Activated CD8-positive, alpha-beta memory T cell treated with anti-CD3 and anti-CD28 coated beads, Interleukin-2, amount 50 U/mL, for 48 hours (primary cell): ENCODE data around the gene CASZ1.

Experiments used
- DNase-seq: peaks from one replicate; pipeline ENCODE4 v3.0.0-alpha.2; 2020

CASZ1 gene

DNA sequence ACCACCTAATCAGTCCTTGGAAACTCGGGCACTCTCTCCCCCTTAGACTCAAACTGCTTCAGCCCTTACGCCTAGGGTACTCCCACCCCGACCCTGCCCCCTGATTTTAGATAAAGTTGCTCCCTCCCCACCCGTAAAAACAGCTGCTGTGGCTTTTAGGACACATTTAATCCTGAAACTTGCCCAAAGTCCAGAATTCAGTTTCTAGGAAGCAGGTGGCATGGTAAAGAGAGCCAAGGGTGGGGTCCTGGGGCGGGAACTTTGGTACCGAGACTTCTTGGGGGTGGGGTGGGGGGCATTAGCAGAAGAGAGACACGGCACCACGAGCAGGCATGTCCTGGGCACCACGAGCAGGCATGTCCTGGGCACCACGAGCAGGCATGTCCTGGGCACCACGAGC is 52.4 kb downstream of the CASZ1 start:
- DNase-seq, result no peak

DNA sequence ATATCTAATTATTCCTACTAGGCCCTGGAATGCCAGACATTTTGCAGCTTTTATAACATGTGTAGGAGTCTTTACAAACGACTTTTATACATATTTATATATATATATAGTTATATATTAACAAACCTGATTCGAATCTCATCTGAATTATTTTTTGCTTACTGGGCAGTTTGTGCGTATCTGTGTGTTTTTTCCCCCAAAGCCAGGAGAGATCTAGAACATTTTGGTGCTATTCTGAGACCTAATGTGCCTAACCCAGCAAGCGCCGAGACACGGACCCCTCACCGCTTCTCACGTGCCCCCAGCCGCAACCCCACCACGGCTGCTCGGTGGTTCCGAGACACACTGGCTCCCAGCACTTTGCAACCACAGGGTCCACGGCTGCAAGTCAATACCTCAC is 54.8 kb downstream of the CASZ1 start:
- DNase-seq, result no peak

DNA sequence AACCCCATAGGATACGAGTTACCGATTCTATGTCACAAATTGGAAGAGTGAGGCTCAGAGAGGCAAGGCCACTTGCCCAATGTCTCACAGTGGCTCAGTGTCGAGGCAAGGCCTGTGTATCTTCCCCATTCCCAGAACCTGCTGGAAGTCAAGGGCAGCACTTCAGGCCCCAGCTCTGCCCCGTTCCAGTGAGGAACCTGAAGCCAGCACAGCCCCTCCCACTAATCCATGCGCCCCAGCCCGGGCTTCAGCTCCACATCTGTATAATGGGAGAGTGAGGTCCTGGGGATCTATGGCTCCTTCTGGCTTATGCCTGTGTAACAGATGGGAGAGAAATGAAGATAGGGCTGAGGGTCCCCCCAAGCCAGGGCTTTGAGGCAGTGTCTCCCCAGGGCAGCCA is 56.3 kb downstream of the CASZ1 start:
- DNase-seq, result no peak

DNA sequence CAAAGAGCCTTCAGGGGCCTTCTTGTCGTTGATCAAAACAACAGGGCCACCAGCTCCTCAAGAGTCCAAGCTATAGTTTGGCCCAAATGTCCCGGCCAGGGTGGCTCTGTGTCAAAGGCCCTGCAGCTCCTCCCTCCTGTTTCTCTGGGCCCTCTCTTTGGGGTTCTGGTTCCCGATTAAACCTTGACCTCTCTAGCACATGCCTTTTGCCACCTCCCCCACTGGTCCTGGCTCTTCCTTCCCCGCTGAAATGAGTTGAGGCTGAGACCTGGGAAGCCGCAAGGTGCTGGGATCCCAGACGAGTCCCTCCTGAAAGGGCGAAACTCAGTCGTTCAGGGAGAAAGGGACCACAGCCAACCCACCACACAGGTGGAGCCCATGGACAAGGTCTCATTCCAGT is 56.9 kb downstream of the CASZ1 start:
- DNase-seq, result no peak

DNA sequence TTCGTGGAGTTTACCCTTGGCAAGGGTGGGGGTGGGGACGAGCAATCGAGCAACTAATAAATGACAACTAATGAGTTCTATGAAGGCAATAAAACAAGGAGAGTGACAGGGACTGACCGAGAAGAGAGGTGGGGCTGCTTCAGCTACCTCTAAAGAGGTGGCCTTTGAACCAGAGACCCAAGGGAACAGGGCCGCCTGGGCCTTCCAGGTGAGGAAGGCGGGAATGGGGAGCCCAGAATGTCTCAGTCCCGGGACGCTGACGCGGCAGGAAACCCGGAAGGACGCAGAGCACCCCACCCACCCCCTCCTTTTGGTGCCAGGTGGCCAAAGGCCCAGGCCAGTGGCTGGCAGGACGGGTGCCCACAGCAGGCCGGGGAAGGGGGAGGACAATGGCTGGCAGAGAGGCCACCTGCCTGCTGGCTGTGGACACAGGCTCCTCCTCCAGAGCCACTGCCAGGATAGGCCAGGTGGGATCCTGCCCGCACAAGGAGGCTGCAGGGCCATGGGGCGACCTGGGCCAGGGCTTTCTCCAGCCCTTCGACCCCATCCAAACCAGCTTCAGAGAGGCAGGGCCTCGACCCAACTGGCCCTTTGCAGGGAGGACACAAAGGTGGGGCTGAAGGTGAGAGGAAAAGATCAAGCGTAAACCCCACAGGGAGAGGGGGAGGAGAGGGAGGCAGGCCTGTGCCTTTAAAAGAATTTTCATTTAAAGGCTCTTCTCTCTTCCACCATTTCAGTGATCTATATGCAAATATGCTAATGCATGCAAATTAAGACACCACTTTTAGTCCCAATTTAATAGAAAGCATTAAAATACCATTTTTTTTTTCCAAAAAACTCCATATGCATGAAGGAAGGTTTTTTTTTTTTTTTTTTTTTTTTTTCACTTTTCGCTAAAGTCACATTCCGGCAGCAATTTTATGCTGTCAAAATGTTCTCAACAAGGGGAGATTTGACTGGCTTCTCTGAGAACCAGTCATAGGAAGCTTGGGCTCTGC is 58.1 kb downstream of the CASZ1 start:
- no peak for DNase-seq

DNA sequence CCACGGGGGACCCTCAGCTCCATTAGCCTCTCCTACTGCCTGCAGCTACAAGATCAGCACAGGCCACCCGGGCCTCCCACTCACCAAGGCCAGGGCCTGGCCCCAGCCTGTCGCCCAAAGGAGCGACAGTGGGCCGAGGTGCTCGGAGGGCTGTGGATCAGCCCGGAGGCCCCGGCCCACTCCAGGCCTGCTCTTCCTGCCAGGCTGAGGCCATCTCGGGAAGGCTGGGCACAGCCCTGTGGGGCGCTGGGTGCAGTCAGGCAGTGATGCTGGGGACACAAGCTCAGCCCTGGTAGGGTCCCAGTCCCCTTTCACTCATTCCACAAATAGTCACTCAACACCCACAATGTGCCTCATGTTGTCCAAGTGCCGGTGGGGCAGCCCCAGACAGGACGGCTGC is 58.8 kb downstream of the CASZ1 start:
- DNase-seq, result no peak

DNA sequence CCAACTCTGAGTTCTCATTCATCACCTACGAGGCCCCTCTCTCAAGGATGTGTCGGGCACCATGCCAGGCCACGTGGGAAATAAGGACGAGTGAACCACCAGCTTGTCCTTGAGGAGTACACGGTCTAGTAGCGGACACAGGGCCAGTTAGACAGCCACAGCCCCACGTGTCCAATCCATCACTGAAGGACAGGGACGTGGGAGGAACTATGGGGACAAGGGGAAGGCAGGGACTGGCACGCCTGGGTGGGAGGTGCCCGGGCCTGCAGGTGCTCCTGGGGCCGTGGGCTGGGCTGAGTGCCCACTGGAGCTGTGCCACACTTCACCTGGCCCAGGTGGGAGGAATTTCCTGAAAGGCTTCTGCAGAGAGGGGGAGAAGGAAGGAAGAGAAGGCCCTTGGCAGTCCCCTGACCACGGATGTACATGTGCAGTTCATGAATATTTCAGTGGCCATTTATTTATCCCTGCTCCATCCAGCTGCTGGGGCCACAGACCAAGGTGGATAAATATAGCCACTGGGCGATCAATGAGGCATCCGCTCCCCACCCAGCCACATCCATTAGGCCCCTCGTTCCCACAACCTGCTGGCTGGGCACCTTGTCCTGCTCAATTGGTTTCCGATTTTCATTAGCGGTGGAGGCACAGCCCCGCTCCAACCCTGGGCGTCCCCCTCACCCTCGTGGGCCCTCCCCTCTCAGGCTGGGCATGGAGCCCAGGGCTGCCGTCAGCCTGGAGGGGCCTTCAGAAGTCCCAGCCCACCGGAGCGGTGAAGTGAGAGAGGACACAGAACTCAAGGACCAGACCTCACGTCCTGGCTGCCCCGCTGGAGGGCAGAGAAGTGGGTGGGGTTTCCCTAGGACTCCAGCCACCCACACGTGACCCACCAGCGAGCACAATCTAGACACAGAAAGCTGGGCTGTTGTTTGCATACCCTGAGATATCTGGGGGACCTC is 59.5 kb downstream of the CASZ1 start:
- DNase-seq, result no peak

DNA sequence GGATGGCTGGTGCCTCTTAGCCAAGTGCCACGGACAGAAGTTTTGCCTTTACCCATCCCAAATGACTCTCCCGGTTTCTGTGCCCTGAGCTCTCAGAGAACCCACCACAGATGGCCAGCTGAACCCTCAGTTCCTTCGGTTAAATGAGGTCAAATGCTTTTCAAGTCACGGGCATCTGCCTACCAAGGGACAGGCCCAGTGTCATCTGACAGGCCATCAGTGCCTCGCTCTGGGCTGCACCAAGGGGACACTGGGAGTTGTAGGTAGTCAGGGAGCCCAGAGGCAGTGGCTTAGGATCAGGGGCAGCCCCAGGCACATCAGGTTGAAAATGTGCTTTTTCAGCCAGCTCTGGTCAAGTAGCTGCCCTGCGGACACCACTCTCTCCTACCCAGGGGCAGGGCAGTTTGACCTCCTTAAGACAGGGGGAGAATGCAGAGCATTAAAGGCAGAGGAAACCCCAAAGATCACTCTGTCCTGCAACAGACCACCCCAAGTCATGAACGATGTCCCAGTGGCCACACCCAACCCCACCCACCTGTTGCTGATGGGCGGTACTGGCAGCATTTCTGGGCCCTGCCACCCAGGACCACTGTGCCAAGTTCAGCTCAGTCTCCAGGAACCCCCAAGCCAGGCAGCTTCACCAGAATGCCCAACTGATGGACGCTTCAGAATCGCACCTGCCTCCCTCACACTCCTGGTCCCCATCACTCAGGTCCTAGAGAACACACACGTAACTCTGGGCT is 60.7 kb downstream of the CASZ1 start:
- no peak for DNase-seq

DNA sequence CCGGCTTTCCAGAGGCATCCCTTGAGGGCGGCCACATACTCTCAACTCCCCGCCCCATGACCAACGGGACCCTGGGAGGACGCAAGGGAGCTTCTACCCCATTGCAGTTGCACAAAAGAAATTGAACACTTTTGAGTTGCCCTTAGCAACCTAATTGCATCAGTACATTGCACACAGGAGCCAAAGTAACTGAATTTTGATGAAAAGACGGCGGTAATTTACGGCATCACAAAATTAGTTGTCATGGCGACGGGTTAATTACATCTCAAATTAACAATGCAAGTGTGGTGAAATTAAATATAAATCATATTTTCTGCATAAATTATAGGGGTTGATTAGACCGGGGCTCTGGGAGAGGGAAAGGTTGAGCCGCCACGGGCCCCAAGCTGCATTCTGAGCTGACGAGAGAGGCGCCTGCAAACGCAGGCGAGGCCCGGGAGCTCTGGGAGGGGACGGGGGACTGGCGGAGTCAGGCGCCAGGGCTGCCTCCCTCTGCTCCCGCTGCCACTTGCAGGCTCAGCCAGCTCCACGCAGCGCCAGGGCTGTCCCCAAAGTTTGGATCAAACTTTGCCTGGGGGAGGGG is 61.4 kb downstream of the CASZ1 start:
- DNase-seq, result no peak

DNA sequence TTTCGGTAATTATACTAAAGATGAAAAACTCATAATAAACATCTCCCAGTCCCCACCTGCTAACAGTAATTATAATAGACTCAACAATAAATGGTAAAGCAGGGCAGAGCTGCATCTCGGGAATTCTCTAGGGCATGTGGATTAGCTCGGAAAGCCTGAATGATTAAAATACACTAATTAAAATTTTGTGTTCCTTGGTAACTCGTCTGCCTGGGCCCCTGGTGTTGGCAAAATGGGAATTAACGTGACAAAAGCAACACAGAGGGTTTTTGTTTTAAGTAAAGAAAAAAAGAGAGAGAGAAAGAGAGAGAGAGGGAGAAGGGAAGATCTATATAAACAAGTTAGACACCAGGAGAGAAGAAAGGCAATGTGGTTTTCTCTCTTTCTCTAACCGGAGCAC is 62.1 kb downstream of the CASZ1 start:
- no peak for DNase-seq

DNA sequence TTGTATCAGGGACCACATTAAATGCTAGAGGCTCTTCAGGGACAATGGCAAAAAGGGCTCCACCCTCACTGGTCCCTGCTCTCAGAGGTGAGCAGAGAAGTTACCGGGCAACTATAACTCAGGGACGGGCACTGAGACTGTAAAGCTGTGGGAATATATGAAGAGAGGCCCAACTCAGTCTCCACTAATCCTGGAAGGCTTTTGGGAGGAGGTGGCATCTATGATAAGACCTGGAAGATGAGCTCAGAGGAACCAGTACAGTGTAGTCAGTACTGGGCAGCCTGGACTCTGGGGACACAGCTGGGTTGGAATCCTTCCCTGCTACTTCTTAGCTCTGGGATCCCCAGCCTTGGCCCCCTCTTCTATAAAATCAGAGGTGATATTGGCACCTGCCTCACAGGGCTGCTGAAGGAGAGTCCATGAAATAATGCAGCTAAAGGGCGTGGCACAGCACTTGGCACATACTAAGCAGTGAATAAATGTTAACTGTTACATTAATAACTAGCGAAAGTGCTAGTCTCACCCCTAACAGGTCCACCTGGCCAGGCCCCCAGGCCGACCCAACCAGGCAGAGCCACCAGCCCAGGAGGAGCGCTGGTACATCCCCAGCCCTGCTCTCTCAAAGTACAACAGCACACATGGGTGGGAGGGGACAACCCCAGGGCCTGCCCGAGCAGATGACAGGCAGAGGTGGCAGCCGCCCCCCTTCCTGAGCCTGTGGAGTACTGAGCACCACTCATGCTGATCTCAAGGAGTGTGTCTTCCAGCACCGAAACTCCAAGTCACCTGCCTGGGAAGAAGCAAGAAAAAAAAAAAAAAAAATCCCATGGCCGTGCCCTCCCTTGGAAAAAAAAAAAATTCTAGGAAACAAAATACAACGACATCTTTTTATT is 62.7 kb downstream of the CASZ1 start:
- DNase-seq, result peak; percentile 73

DNA sequence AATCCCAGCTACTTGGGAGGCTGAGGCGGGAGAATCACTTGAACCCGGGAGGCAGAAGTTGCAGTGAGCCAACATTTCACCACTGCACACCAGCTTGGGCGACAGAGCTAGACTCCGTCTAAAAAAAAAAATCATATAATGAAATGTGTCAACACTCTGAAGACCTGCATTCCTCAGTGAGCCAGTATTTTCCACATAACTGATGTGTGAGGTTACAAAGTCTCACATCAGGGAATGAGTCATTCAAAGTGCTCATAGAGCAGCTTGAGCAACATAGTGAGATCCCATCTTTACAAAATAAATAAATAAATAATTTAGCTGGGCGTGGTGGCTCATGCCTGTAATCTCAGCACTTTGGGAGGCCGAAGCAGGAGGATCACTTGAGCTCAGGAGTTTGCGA is 65.5 kb downstream of the CASZ1 start:
- no peak for DNase-seq

DNA sequence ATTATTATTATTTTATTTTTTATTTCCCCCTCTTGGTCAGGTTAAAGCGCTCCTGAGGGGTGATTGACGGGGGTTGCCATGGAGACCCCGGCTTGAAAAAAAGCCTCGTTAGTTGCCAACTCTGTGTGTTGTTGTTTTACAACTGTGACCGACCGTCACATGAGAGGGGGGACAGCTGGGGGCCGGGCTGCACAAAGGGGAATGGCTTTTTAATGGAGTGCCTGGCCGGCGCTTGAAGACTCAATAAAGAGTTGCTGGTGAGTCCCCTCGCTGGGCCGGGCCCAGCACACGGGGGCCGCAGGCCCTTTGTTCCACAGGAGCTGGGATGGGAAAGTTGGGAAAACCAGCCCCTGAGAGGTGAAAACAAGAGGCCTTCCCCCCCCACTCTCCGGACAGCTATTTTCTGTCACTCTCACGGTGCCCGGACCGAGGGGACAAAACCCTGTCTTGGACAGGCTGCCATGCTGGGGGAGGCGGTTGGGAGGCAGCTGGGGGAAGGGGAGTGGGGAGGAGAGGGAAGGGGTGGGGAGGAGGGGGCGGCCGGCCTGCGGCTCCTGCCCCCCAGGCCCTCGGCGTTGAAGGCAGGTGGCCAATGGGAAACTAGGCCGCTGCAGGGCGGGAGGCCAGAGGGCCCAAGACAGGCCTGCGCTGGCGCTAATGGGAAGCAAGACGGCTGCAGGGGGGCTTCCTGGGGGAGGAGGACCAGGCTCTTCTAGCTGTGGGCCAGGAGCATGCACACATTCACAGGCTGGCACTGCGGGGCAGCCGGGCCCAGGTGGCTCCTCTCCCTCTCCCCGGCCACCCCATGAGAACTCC is 67.6 kb downstream of the CASZ1 start:
- no peak for DNase-seq

DNA sequence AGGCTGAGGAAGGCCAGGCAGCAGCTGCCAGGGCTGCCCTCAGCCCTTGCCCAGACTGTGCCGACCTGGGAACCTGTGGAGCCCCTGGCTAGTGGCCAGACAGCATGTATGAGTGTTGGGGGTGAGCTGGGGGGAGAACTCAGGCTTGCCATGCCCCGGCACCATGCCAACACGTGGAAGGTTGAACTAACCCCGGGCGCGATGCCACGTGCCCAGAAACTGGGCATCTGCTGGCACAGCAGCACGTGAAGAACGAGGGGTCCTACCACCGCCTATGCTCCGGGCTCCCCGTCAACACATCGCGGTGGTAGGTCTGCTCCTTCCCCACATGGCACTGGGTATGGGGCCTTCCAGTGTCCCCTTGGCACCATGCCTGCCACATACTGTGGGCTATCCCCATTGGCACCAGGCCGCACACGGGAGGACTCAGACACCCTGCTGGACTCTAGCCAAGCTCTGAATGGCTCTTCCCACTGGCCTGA is 68.7 kb downstream of the CASZ1 start:
- no peak for DNase-seq

DNA sequence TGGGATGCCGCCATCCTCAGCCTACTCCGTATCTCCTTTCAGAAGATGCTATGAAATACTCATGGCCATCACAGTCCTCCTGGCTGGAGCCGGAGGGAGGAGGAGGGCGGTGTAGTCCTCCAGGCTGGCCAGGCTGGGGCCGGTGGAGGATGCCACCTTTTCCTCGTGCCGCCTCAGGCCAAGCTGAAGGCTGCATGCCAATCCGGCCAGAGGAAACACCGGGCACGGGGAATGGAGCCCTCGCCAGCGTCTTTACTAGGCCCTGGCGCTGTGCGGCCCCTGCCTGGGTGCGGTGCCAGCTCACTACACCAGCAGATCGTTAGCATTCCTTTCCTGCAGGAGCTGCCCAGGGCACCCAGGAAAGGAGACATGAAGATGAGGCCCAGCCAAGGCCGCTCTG is 70.1 kb downstream of the CASZ1 start:
- no peak for DNase-seq

DNA sequence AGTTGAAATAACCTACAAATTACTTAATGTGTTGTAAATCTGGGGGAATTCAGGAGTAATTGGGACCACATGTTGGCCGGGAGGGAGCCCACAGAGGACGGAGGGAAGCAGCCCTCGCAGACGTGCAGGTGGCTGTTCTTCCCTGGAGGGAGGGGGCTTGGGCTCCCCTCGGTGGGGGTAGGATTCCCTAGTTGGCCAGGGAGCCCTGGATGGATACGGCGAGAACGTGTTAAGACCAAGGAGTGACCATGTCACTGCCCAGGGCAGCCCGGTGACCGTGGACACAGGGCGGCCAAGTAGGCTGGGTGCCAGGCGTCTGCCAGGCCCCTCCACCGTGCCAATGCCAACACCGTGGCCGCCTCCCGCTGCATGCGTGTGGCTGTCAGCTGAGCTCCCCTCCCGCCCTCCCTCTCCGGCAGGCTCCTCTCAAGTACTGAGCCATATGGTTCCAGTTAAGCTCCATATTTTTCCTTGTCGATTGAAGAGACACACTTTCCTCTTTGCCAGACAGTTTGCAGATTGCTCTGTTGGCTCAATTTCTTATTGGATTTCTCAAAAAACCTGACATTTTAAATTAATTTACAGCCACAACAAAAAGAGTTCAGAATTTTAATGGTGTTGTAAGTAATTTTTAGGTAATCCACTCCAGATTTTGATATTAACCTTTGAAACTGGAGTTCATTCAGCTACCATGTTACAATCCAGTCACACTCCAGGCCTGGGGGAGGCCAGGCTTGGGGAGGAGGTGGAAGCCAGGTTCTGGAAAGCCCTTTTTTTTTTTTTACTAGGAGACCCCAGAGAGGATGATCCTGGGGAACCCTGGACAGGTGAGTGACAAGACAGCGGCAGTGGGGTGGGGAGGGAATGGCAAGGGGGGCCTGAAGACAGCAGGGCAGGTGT is 71.2 kb downstream of the CASZ1 start:
- no peak for DNase-seq

DNA sequence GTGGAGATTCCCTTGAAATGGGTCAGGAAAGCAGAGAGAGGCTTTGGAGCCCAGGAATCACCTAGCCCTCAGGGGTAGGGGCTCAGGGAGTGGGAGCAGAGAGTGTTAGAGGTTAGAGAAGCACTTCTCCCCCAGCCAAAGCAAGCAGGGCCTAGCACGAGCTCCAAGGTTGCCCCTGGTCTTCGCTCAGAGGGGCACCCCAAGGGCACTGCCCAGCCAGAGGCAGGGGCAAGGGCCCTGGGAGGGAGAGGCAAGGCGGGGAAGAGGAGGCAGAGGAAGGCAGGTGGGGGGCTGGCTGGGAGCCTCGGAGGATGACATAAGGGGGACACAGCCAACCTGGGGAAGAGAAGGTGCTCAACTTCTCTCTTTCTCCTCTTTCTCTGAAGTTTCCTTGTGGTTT is 71.9 kb downstream of the CASZ1 start:
- no peak for DNase-seq

DNA sequence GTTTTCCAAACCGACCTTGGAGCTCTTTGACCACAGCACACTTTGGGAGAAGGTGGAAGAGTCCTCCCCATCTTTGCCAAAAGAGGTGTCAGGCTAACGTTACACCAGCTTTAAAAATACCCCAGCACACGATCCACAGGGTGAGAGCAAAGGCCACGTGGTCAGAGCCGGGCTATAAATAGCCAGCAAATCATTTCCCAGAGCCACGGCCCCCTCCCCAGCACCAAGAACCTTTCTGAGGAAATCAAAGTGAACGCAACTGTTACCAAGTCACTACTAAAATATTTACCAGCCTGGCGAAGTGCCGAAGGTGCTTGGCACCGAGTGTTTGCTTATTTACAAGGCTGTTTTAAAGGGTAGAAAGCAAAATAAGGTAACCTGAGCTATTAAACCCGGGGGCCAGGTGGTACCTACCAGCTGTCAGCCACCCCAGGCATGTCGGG is 72.4 kb downstream of the CASZ1 start:
- no peak for DNase-seq

DNA sequence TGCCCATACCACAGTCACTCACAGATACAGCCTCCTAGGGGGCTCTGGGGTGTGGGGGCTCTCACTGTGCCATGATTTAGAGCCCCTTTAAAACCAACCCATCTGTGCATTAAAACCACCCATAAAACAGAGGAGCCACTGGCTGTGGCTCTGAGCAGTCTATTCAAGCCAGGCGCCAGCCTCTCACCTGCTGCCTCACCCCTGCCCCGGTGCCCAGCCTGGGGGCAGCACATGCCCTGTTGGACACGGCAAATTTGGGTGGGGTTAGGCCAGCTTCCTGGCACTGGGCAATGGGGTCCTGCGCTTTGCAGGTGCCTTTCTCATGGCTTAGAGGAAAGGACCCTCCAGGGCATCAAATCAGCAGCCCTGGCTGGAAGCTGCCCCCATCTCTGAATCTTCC is 73.1 kb downstream of the CASZ1 start:
- no peak for DNase-seq
